ENCODE results near the gene VSTM2B.
A peak's percentile ranks its signal among the peaks of the same experiment; 100 is the strongest.

The VSTM2B gene

DNA sequence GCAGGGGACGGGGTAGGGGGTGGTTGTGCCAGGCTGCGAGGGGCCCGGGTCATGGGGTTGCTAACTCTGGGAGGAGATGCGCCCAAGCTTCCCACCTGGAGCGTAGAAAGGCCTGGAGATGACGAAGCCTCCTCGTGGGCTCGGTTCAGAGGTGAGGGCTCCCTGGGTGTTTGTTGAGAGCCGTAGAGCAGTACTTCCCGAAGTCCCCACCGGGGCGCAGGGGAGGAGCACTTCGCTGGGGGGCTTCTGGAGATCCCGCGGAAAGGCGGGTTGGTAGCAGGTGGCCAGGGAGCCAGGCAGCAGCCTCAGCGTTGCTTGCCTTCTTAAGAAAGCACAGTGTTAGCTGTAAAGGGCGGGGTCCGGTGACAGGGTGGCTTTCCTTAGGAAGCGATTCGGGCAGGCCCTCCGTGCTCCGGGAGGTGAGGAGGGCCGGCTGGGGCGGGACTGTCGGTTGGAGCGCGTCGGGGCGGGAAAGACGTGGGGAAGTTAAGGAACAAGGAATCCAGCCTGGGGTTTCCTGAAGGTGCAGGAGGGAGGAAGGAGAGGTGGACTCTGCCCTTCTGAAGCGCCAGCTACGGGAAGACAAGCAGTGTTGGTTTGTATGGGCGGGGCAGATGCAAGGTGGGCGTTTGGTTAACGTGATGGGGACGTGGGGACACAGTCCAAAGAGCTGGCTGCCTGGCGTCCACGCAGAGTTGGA, 3.3 kb downstream of the VSTM2B start:
- peaks cover 36% of the 10 kb centered on the region for H4K20me1 ChIP-seq
- H3K9me3 ChIP-seq: peaks cover 13% of the 10 kb centered on the region
- H3K4me3 ChIP-seq: peak overlapping the region; percentile 64
- no peak overlapping the region for H3K27ac ChIP-seq
- H3K4me1 ChIP-seq: peaks cover 30% of the 10 kb centered on the region
- H3K36me3 ChIP-seq: no peaks in the 10 kb centered on the region
- no peak overlapping the region for H3K9ac ChIP-seq
- TF ChIP-seq Cebpa-rat (IDR thresholded peaks at IDR 0.05): no peak
- peak overlapping the region; percentile 68 for H3K4me2 ChIP-seq
- peaks cover 76% of the 10 kb centered on the region for H3K27me3 ChIP-seq

DNA sequence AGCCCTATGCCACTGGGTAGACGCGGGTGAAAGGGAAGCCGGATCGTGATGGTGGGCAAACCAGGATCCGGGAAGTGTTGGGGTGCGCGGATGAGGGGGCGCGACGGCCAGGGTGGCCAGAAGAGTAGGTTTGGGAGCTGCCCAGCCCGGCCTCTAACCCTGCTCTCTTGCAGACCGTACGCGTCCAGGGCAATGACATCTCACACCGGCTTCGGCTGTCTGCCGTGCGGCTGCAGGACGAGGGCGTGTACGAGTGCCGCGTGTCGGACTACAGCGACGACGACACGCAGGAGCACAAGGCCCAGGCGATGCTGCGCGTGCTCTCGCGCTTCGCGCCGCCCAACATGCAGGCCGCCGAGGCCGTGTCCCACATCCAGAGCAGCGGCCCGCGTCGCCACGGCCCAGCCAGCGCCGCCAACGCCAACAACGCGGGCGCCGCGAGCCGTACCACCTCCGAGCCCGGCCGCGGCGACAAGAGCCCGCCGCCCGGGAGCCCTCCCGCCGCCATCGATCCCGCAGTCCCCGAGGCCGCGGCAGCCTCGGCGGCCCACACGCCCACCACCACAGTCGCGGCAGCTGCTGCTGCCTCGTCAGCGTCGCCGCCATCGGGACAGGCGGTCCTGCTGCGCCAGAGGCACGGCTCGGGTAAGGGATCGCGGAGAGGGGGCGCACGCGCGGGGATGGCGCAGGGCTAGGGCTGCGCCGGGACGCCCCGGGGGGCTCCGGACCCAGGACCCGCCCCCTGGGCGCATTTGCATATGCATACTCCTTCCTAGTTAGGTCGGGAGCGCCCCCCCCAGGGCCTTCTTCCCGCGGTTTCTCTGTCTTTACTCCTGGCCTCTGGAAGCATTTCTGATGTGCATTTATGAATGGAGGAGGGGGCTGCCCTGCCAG, 4.1 kb downstream of the VSTM2B start:
- Histone ChIP-seq H3K9me3 (peaks cover 13% of the 10 kb centered on the region), H3K4me1 (peaks cover 30% of the 10 kb centered on the region), H3K27ac (no peak overlapping the region), H3K4me2 (0 out of 2 replicates have a peak overlapping the region, but pooled peaks have one; percentile 1), H4K20me1 (peaks cover 28% of the 10 kb centered on the region), H3K9ac (no peak overlapping the region), H3K27me3 (peaks cover 68% of the 10 kb centered on the region), H3K4me3 (0 out of 2 replicates have a peak overlapping the region, but pooled peaks have one; percentile 14), H3K36me3 (no peaks in the 10 kb centered on the region)
- TF ChIP-seq Cebpa-rat (IDR thresholded peaks at IDR 0.05): no peak

DNA sequence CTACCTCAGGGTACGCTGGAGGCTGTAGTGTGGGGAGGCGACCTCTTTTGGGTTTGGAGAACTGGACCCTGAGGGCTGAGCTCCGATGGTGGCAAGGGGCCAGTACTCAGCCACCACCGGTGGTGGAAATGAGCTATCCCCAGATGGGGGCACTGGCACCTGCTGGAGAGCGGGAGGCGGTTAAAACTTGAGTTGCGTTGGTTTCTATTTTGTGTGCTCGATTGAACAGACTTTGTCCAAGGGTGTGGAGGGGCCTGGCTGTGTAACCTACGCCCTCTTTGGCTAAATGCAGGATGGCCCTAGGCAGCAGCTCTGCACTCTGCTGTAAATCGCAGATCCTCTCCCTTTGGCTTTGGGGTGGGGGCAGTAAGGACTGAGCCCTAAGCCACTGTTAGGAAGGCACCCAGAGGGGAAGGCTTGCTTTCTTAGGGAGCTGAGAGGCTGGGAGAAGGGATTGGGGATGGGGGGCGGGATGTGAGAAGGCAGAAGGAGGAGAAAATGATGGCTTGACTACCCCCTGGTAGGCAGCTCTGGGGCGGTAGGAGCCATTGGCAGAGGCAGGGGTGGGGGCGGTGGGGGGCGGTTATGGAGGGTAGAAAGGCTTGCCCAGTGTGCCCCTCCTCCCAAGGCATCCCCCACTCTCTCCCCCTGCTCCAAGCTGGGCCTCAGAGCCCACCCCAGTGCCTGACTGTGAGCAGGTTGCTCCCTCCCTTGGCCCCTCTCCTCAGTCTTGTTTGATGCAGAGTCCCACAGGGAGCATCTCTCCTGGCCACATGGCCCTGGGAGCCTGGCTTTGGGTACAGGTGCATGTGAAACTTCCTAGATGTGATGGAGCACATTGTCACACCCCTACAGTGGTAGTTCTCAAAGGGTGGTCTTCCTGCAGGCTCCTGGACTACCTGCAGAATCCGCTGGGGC, 5.0 kb downstream of the VSTM2B start:
- Histone ChIP-seq H3K9me3 (peaks cover 13% of the 10 kb centered on the region), H3K4me3 (0 out of 2 replicates have a peak overlapping the region, but pooled peaks have one; percentile 14), H4K20me1 (peaks cover 27% of the 10 kb centered on the region), H3K4me2 (0 out of 2 replicates have a peak overlapping the region, but pooled peaks have one; percentile 1), H3K4me1 (peaks cover 30% of the 10 kb centered on the region), H3K27ac (no peak overlapping the region), H3K9ac (no peak overlapping the region), H3K27me3 (peaks cover 59% of the 10 kb centered on the region), H3K36me3 (no peaks in the 10 kb centered on the region)
- TF ChIP-seq Cebpa-rat (IDR thresholded peaks at IDR 0.05): no peak

DNA sequence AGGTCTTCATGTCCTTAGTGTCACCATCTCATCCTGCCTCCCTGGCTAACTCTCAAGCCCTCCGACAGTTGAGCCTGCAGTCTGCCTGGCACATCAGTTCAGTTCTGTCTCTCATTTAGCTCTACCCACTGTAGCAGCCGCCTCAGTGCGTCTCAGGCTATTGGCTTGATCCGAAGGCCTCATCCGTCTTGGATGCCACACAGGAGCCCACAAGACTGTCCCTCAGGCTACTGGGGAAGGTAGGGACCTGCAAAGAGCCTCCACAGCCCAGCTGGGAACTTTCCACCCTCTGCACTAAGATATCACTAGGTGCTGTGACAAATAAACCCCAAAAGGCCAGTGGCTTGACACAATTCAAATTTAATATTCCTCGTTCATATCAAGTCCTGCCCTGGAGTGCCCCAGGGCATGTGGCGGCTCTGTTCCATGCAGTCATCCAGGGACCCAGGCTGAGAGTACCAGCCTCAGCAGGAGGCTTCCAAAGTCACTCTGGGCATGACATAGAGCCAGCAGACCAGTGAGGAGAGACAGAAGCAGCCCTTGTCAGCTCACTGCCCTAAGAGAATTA, 5.7 kb downstream of the VSTM2B start:
- Histone ChIP-seq H3K4me1 (peaks cover 24% of the 10 kb centered on the region), H3K27ac (no peak overlapping the region), H3K4me2 (no peak overlapping the region), H3K9ac (no peak overlapping the region), H3K27me3 (peaks cover 52% of the 10 kb centered on the region), H4K20me1 (peaks cover 21% of the 10 kb centered on the region), H3K4me3 (no peak overlapping the region), H3K36me3 (no peaks in the 10 kb centered on the region), H3K9me3 (peaks cover 13% of the 10 kb centered on the region)
- TF ChIP-seq Cebpa-rat (IDR thresholded peaks at IDR 0.05): no peak

DNA sequence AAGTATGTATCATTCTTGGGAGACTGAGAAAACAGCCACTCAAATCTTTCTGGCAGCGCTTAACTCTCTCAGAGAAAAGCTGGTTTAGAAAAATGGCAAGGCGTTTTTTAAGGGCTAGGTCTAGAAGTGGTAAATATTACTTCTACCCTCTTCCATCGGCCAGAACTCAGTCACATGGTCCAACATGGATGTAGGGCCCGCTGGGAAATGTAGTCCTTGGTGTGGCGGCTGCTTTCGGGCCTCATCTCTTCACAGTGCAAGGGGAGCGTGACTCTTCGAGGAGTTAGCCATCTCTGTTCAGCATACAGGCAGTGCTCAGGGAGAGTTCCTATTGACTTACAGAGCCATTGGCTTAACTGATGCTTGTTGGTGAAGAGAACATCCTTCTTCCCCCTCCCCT, 6.3 kb downstream of the VSTM2B start:
- no peak for TF ChIP-seq Cebpa-rat (IDR thresholded peaks at IDR 0.05)
- Histone ChIP-seq H3K9ac (no peak overlapping the region), H3K4me2 (no peak overlapping the region), H3K27me3 (peaks cover 46% of the 10 kb centered on the region), H3K4me1 (peaks cover 19% of the 10 kb centered on the region), H4K20me1 (peaks cover 15% of the 10 kb centered on the region), H3K27ac (no peak overlapping the region), H3K4me3 (no peak overlapping the region), H3K36me3 (no peaks in the 10 kb centered on the region), H3K9me3 (peaks cover 13% of the 10 kb centered on the region)

DNA sequence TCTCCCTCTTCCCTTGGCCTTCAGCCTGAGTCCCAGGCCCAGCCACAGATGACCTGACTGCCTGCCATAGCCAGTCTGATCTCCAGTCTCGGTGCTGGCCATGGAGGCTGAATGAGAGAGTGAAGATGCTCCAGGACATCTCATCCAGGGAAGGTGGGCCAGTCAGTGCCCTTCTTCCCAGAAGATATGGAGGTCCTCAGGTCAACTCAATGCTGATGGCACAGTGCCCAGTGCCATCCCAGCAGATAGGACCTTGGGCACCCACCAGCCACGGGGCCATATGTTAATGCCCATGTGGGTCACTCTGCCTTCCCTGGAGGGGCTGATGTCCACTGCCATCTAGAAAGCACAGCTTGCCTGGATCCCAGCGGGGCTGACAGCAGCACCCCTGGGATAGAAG, 7.2 kb downstream of the VSTM2B start:
- no peaks in the 10 kb centered on the region for H3K36me3 ChIP-seq
- peaks cover 38% of the 10 kb centered on the region for H3K27me3 ChIP-seq
- H3K9me3 ChIP-seq: peaks cover 13% of the 10 kb centered on the region
- peaks cover 10% of the 10 kb centered on the region for H3K4me1 ChIP-seq
- H4K20me1 ChIP-seq: peaks cover 7% of the 10 kb centered on the region
- no peak overlapping the region for H3K9ac ChIP-seq
- no peak overlapping the region for H3K4me2 ChIP-seq
- H3K27ac ChIP-seq: no peak overlapping the region
- no peak for TF ChIP-seq Cebpa-rat (IDR thresholded peaks at IDR 0.05)
- no peak overlapping the region for H3K4me3 ChIP-seq

DNA sequence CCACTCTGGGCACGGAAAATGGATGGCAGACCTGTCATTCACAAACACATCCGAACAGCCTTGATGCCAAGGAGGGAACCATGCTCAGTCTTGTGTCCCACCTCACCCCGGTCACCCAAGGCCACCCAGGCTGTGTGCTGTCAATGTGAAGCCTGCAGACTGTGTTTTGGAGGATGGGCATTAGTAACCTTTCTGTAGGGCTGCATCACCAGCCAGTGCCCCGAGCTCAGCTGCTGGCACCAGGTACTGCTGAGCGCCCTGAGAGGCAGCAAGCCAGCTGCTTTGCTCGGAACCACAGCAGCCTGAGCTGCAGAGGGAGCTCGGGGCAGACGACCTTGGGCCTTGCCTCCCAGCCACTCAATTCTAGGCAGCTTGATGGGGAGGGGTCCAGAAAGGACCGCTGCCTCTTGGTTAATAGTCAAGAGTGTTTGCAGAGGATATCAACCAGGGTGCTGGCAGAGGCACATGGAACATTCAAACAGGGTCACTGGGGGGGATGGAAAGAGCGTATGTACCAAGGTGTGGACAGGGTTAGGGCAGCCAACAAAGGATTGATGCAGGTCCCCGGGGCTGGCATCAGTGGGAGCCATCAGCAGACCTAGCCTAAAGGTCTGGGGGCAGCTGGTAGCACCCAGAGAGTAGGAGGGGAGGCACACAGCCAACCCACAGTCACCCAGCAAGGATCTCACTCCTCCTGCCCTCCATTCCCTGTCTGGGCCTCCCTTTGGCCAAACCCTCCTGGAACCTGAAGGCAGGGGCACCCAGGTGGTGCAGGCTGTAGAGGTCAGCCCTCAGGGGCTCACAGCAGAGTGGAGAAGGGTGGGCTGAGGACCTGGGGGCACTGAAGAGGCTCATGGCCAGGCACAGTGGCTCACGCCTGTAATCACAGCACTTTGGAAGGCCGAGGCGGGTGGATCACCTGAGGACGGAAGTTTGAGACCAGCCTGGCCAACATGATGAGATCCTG, 8.1 kb downstream of the VSTM2B start:
- Histone ChIP-seq H3K27ac (no peak overlapping the region), H3K36me3 (no peaks in the 10 kb centered on the region), H4K20me1 (0 out of 2 replicates have a peak, but pooled peaks cover 6% of the 10 kb centered on the region), H3K9ac (no peak overlapping the region), H3K4me2 (no peak overlapping the region), H3K27me3 (peaks cover 29% of the 10 kb centered on the region), H3K4me3 (no peak overlapping the region), H3K9me3 (peaks cover 13% of the 10 kb centered on the region), H3K4me1 (0 out of 2 replicates have a peak, but pooled peaks cover 7% of the 10 kb centered on the region)
- TF ChIP-seq Cebpa-rat (IDR thresholded peaks at IDR 0.05): no peak

DNA sequence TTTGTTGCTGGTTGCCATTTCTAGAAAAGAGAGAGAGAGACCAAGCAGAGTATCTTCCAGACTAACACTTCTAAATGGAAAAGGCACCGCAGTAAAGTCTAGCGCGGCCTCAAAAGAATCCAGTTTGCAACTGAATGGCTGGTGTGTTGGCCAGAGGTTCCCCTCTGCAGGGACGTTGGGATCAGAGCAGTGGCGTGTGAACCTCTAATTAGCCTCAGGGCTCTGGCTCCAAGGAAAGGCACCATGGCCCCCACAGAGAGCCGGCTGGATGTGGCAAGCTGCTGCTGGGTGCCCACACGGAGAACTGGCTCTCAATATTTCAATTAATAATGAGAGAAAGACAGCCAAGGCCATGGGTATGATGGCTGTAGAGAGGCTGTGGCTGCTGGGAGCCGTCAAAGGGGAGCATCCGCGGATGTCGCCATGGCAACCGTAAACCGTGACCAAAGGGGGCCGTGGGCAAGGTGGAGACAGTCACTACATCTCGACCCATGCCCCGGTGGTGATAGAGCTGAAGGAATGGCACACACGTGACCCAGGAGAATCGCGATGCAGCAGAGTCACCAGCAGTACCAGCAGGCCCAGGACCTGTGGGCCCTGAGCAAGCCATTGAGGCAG, 9.5 kb downstream of the VSTM2B start:
- H4K20me1 ChIP-seq: no peaks in the 10 kb centered on the region
- H3K4me3 ChIP-seq: no peak overlapping the region
- no peaks in the 10 kb centered on the region for H3K36me3 ChIP-seq
- no peaks in the 10 kb centered on the region; the same call in 1 of the 2 replicates for H3K9me3 ChIP-seq
- H3K4me2 ChIP-seq: no peak overlapping the region
- H3K27ac ChIP-seq: no peak overlapping the region
- TF ChIP-seq Cebpa-rat (IDR thresholded peaks at IDR 0.05): no peak
- H3K27me3 ChIP-seq: peaks cover 14% of the 10 kb centered on the region
- H3K9ac ChIP-seq: no peak overlapping the region
- H3K4me1 ChIP-seq: 0 out of 2 replicates have a peak, but pooled peaks cover 4% of the 10 kb centered on the region
